ENCODE measurements around the gene GRB2.

DNA sequence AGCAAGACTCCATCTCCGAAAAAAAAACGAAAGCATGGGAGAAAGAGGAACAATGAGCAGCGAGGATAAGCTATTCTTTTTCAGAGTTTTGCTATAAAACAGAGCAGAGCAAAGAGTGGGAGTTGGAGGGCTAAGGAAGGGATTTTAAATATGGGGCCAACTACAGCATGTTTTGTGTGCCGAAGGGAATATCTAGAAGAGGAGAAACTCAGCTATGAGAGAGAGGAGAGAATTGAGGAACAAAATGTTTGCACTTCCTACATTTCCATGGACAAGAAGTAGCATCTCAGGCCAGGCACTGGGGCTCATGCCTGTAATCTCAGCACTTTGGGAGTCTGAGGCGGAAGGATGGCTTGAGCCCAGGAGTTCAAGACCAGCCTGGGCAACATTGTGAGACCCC is 13.1 kb upstream of the GRB2 start:
- no peak for TF ChIP-seq POLR2A (IDR thresholded peaks at IDR 0.05)
- TF ChIP-seq, protein P1, sequence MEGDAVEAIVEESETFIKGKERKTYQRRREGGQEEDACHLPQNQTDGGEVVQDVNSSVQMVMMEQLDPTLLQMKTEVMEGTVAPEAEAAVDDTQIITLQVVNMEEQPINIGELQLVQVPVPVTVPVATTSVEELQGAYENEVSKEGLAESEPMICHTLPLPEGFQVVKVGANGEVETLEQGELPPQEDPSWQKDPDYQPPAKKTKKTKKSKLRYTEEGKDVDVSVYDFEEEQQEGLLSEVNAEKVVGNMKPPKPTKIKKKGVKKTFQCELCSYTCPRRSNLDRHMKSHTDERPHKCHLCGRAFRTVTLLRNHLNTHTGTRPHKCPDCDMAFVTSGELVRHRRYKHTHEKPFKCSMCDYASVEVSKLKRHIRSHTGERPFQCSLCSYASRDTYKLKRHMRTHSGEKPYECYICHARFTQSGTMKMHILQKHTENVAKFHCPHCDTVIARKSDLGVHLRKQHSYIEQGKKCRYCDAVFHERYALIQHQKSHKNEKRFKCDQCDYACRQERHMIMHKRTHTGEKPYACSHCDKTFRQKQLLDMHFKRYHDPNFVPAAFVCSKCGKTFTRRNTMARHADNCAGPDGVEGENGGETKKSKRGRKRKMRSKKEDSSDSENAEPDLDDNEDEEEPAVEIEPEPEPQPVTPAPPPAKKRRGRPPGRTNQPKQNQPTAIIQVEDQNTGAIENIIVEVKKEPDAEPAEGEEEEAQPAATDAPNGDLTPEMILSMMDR (IDR thresholded peaks at IDR 0.05) = no peak

Measured in upper lobe of left lung (tissue), 4 donors.